Panc1 (cell line): ENCODE measurements around the gene SERTAD1.

Experiments used
- TF ChIP-seq, protein P1 (sequence below), 2 experiments: IDR thresholded peaks; 2 replicates each; pipeline ENCODE4 v1.6.1; 2011 to 2012; ENCODE audit warnings: low read depth in 2 of 2, control low read depth in 1 of 2, low read length in 1 of 2, mild to moderate bottlenecking in 1 of 2, moderate library complexity in 1 of 2; ENCODE audit not compliant: insufficient read depth in 1 of 2
- TF ChIP-seq, protein P2 (sequence below): fragments of 450-650 bp; IDR thresholded peaks from 2 replicates; pipeline ENCODE4 v1.5.1; 2017; ENCODE audit warnings: mild to moderate bottlenecking

DNA sequence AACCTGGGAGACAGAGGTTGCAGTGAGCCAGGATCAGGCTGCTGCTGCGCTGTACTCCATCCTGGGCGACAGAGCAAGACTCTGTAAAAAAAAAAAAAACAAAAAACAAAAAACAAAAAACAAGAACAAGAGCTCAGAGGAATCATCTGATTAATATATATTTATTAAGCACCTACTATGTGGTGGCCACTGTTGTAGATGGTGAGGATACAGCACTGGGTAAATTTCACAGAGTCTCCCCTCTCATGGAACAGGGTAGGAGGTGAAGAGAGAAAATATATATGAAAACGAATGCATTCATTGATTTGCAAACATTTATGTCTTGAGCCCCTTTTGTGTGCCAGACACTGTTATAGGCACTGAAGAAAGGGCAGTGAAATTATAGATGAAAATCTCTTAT is 5.9 kb upstream of the SERTAD1 start:
- TF ChIP-seq, protein P1, sequence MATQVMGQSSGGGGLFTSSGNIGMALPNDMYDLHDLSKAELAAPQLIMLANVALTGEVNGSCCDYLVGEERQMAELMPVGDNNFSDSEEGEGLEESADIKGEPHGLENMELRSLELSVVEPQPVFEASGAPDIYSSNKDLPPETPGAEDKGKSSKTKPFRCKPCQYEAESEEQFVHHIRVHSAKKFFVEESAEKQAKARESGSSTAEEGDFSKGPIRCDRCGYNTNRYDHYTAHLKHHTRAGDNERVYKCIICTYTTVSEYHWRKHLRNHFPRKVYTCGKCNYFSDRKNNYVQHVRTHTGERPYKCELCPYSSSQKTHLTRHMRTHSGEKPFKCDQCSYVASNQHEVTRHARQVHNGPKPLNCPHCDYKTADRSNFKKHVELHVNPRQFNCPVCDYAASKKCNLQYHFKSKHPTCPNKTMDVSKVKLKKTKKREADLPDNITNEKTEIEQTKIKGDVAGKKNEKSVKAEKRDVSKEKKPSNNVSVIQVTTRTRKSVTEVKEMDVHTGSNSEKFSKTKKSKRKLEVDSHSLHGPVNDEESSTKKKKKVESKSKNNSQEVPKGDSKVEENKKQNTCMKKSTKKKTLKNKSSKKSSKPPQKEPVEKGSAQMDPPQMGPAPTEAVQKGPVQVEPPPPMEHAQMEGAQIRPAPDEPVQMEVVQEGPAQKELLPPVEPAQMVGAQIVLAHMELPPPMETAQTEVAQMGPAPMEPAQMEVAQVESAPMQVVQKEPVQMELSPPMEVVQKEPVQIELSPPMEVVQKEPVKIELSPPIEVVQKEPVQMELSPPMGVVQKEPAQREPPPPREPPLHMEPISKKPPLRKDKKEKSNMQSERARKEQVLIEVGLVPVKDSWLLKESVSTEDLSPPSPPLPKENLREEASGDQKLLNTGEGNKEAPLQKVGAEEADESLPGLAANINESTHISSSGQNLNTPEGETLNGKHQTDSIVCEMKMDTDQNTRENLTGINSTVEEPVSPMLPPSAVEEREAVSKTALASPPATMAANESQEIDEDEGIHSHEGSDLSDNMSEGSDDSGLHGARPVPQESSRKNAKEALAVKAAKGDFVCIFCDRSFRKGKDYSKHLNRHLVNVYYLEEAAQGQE (IDR thresholded peaks at IDR 0.05; ENCODE audit: insufficient read depth in 1 of 2, low read depth in 2 of 2, low read length in 1 of 2) = no peak
- TF ChIP-seq, protein P2, sequence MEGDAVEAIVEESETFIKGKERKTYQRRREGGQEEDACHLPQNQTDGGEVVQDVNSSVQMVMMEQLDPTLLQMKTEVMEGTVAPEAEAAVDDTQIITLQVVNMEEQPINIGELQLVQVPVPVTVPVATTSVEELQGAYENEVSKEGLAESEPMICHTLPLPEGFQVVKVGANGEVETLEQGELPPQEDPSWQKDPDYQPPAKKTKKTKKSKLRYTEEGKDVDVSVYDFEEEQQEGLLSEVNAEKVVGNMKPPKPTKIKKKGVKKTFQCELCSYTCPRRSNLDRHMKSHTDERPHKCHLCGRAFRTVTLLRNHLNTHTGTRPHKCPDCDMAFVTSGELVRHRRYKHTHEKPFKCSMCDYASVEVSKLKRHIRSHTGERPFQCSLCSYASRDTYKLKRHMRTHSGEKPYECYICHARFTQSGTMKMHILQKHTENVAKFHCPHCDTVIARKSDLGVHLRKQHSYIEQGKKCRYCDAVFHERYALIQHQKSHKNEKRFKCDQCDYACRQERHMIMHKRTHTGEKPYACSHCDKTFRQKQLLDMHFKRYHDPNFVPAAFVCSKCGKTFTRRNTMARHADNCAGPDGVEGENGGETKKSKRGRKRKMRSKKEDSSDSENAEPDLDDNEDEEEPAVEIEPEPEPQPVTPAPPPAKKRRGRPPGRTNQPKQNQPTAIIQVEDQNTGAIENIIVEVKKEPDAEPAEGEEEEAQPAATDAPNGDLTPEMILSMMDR = no peak
